GM10847 (cell line): ENCODE measurements around the gene PLCL1.

Experiments used
- POLR2A ChIP-seq: IDR thresholded peaks from 2 replicates; pipeline ENCODE4 v1.6.1; 2011; ENCODE audit not compliant: insufficient read length; ENCODE audit errors: extremely low read depth

PLCL1 gene

GRCh38 chr2:197920088-197920487 lies 115.7 kb downstream of the PLCL1 start:
- no peak for TF ChIP-seq POLR2A

GRCh38 chr2:197920592-197921201 lies 116.3 kb downstream of the PLCL1 start:
- no peak for TF ChIP-seq POLR2A

- no peak for TF ChIP-seq POLR2A
Observed at GRCh38 chr2:197924483-197924882, 120.1 kb downstream of the PLCL1 start.

- TF ChIP-seq POLR2A: no peak
Observed at GRCh38 chr2:197925204-197925603, 120.8 kb downstream of the PLCL1 start.

- TF ChIP-seq POLR2A: no peak
Observed at GRCh38 chr2:197925976-197926375, 121.6 kb downstream of the PLCL1 start.

- TF ChIP-seq POLR2A: no peak
Observed at GRCh38 chr2:197926673-197927072, 122.3 kb downstream of the PLCL1 start.

- TF ChIP-seq POLR2A: no peak
Observed at GRCh38 chr2:197927994-197928393, 123.6 kb downstream of the PLCL1 start.

GRCh38 chr2:197929008-197929885 lies 124.9 kb downstream of the PLCL1 start:
- no peak for TF ChIP-seq POLR2A

GRCh38 chr2:197929886-197930227 lies 125.5 kb downstream of the PLCL1 start:
- TF ChIP-seq POLR2A: no peak

GRCh38 chr2:197930570-197931278 lies 126.3 kb downstream of the PLCL1 start:
- TF ChIP-seq POLR2A: no peak

- no peak for TF ChIP-seq POLR2A
Observed at GRCh38 chr2:197931661-197932312, 127.4 kb downstream of the PLCL1 start.

GRCh38 chr2:197932374-197932773 lies 128.0 kb downstream of the PLCL1 start:
- TF ChIP-seq POLR2A: no peak

GRCh38 chr2:197934261-197934933 lies 130.0 kb downstream of the PLCL1 start:
- no peak for TF ChIP-seq POLR2A

GRCh38 chr2:197934934-197935289 lies 130.5 kb downstream of the PLCL1 start:
- TF ChIP-seq POLR2A: no peak

- no peak for TF ChIP-seq POLR2A
Observed at GRCh38 chr2:197937814-197938213, 133.4 kb downstream of the PLCL1 start.
